Middle frontal gyrus (tissue), 1 donor: ENCODE results near the gene ANKS1A.
A peak's percentile ranks its signal among the peaks of the same experiment; 100 is the strongest.

Source experiments
- DNase-seq: peaks from one replicate; pipeline ENCODE4 v3.0.0-alpha.2; 2015; ENCODE audit warnings: low spot score; ENCODE audit errors: extremely low spot score

ANKS1A gene

GRCh38 chr6:34955442-34955841 lies 66.4 kb downstream of the ANKS1A start:
- no peak for DNase-seq

GRCh38 chr6:34957231-34957783 lies 68.3 kb downstream of the ANKS1A start:
- no peak for DNase-seq

GRCh38 chr6:34958734-34959133 lies 69.7 kb downstream of the ANKS1A start:
- DNase-seq = no peak

- no peak for DNase-seq
Observed at GRCh38 chr6:34959224-34959623, 70.2 kb downstream of the ANKS1A start.

GRCh38 chr6:34961082-34961481 lies 72.0 kb downstream of the ANKS1A start:
- DNase-seq = no peak

- no peak for DNase-seq
Observed at GRCh38 chr6:34961574-34961973, 72.5 kb downstream of the ANKS1A start.

- no peak for DNase-seq
Observed at GRCh38 chr6:34964564-34964963, 75.5 kb downstream of the ANKS1A start.

- no peak for DNase-seq
Observed at GRCh38 chr6:34967461-34967860, 78.4 kb downstream of the ANKS1A start.

GRCh38 chr6:34969662-34970265 lies 80.7 kb downstream of the ANKS1A start:
- no peak for DNase-seq

GRCh38 chr6:34970488-34970887 lies 81.4 kb downstream of the ANKS1A start:
- DNase-seq = no peak

- DNase-seq = no peak
Observed at GRCh38 chr6:34970957-34971356, 81.9 kb downstream of the ANKS1A start.

GRCh38 chr6:34973547-34974248 lies 84.6 kb downstream of the ANKS1A start:
- DNase-seq = no peak

GRCh38 chr6:34974249-34974642 lies 85.2 kb downstream of the ANKS1A start:
- no peak for DNase-seq

- no peak for DNase-seq
Observed at GRCh38 chr6:34976239-34976638, 87.2 kb downstream of the ANKS1A start.

GRCh38 chr6:34979218-34979617 lies 90.2 kb downstream of the ANKS1A start:
- no peak for DNase-seq

- DNase-seq = no peak
Observed at GRCh38 chr6:34979994-34980393, 90.9 kb downstream of the ANKS1A start.

- DNase-seq = no peak
Observed at GRCh38 chr6:34981366-34981765, 92.3 kb downstream of the ANKS1A start.

- no peak for DNase-seq
Observed at GRCh38 chr6:34981951-34982350, 92.9 kb downstream of the ANKS1A start.

GRCh38 chr6:34982424-34982852 lies 93.4 kb downstream of the ANKS1A start:
- DNase-seq = peak; percentile 18

GRCh38 chr6:34984416-34984815 lies 95.4 kb downstream of the ANKS1A start:
- DNase-seq = no peak

GRCh38 chr6:34985236-34985635 lies 96.2 kb downstream of the ANKS1A start:
- no peak for DNase-seq

GRCh38 chr6:34986845-34987246 lies 97.8 kb downstream of the ANKS1A start:
- peak; percentile 32 for DNase-seq

GRCh38 chr6:34987506-34987905 lies 98.5 kb downstream of the ANKS1A start:
- no peak for DNase-seq
